Suprapubic skin (tissue), 4 donors: ENCODE data around the gene CGB5. TPM values are rescaled to one million over a fixed set of nuclear protein-coding genes. Genes with fewer than 3 reads are reported as not detected.
"Not testable (repeated sequence)": the region's sequence is repeated elsewhere in the genome, so short reads cannot be mapped to it uniquely, and the experiment has no call there.

Source experiments
- DNase-seq, 2 donors: peaks; one replicate each; pipeline ENCODE4 v3.0.0-alpha.2; 2019; ENCODE audit warnings: low spot score in 2 of 2
- H3K27ac ChIP-seq: fragments of 200-600 bp; sonication (generic); one replicate; pipeline ENCODE4 v1.5.1; 2019
- H3K27me3 ChIP-seq: fragments of 200-600 bp; sonication (generic); one replicate; pipeline ENCODE4 v1.5.1; 2019
- H3K36me3 ChIP-seq: fragments of 200-600 bp; sonication (generic); one replicate; pipeline ENCODE4 v1.5.1; 2019
- H3K4me1 ChIP-seq: fragments of 200-600 bp; sonication (generic); one replicate; pipeline ENCODE4 v1.5.1; 2019
- H3K4me3 ChIP-seq: fragments of 200-600 bp; sonication (generic); one replicate; pipeline ENCODE4 v1.5.1; 2019; ENCODE audit warnings: mild to moderate bottlenecking
- H3K9me3 ChIP-seq: fragments of 200-600 bp; sonication (generic); one replicate; pipeline ENCODE4 v1.5.1; 2019
- CTCF ChIP-seq, 2 donors: fragments of 200-600 bp in 1 of 2; fragments of 450-650 bp in 1 of 2; sonication (generic) in 1 of 2; IDR thresholded peaks; one replicate each; pipeline ENCODE4 v1.5.1; 2016 to 2019; ENCODE audit warnings: antibody characterized with exemption in 2 of 2, mild to moderate bottlenecking in 1 of 2, moderate library complexity in 1 of 2
- EP300 ChIP-seq: sonication (generic); formaldehyde crosslinking; IDR thresholded peaks from one replicate; pipeline ENCODE4 v1.6.1; 2017; ENCODE audit warnings: antibody characterized with exemption
- POLR2A ChIP-seq, 2 donors: fragments of 450-650 bp; IDR thresholded peaks; one replicate each; pipeline ENCODE4 v1.6.1; 2017; ENCODE audit warnings: antibody characterized with exemption in 2 of 2, mild to moderate bottlenecking in 2 of 2, moderate library complexity in 2 of 2
- POLR2AphosphoS5 ChIP-seq, 3 donors: sonication (generic); formaldehyde crosslinking; IDR thresholded peaks; one replicate each; pipeline ENCODE4 v1.6.1; 2017; ENCODE audit warnings: antibody characterized with exemption in 3 of 3
- WGBS: methylation state at CpG from one replicate; pipeline ENCODE4 v1.1.5; 2018; 5-methylcytosine and 5-hydroxymethylcytosine counted together
- total RNA-seq, 4 donors: library from RNA; depleted of rRNA; stranded (reverse); fragments of >200 nt; gene quantifications; one replicate each; pipeline ENCODE4 v1.1.0, GENCODE V29; 2016

CGB5 gene
- total RNA-seq, 4 donors from 2014 or later, result 2.5 TPM; not detected in 3

GRCh38 chr19:49016067-49016839 lies 27.4 kb upstream of the CGB5 start:
- Histone ChIP-seq H3K36me3 (peaks cover 36% of the 10 kb centered on the region), H3K9me3 (no peaks in the 10 kb centered on the region), H3K4me1 (peaks cover 27% of the 10 kb centered on the region), H3K27me3 (peaks cover 6% of the 10 kb centered on the region), H3K27ac (no peak overlapping the region), H3K4me3 (no peak overlapping the region)
- DNase-seq, result no peak
- WGBS, result 95% methylated on average over 4 of the region's 29 CpGs
- TF ChIP-seq POLR2A (IDR thresholded peaks at IDR 0.05) (no peak), POLR2AphosphoS5 (IDR thresholded peaks at IDR 0.05) (no peak), CTCF (IDR thresholded peaks at IDR 0.05) (no peak), EP300 (no peak)

- 88% methylated on average over 5 of the region's 17 CpGs for WGBS
- H3K27ac ChIP-seq, result no peak within 1 kb of the TSS
- no peaks in the 10 kb centered on the region for H3K9me3 ChIP-seq
- no peak for DNase-seq
- TF ChIP-seq CTCF (IDR thresholded peaks at IDR 0.05), result no peak
- TF ChIP-seq POLR2AphosphoS5 (IDR thresholded peaks at IDR 0.05), result no peak
- no peak for TF ChIP-seq POLR2A (IDR thresholded peaks at IDR 0.05)
- TF ChIP-seq EP300, result no peak
- peaks cover 27% of the 10 kb centered on the region for H3K36me3 ChIP-seq
- H3K4me3 ChIP-seq, result peak within 1 kb of the TSS; percentile 54
- H3K4me1 ChIP-seq, result peaks cover 27% of the 10 kb centered on the region
- peaks cover 6% of the 10 kb centered on the region for H3K27me3 ChIP-seq
Measured at GRCh38 chr19:49017041-49017665, 26.5 kb upstream of the CGB5 start, which contains the start of gene LHB. Gene LHB (minus strand): TSS chr19:49017091. CDS start chr19:49017081, 10 bp downstream.

GRCh38 chr19:49017666-49018351 lies 25.8 kb upstream of the CGB5 start:
- peak in 1 of 2 donors; percentile 46 for TF ChIP-seq CTCF (IDR thresholded peaks at IDR 0.05)
- no peak for TF ChIP-seq POLR2A (IDR thresholded peaks at IDR 0.05)
- peaks cover 24% of the 10 kb centered on the region for H3K36me3 ChIP-seq
- H3K9me3 ChIP-seq, result no peaks in the 10 kb centered on the region
- H3K27ac ChIP-seq, result no peak overlapping the region
- 0% methylated on average over 22 of the region's 62 CpGs for WGBS
- peaks cover 6% of the 10 kb centered on the region for H3K27me3 ChIP-seq
- DNase-seq, result peak in 1 of 2 donors; percentile 75
- peak overlapping the region; percentile 54 for H3K4me3 ChIP-seq
- H3K4me1 ChIP-seq, result peaks cover 27% of the 10 kb centered on the region

- H3K27ac ChIP-seq, H3K9me3 ChIP-seq, H3K27me3 ChIP-seq, DNase-seq: not testable (repeated sequence)
- 3% methylated on average over 24 of the region's 50 CpGs for WGBS
- Histone ChIP-seq H3K36me3 (peaks cover 24% of the 10 kb centered on the region), H3K4me3 (peak overlapping the region; percentile 54), H3K4me1 (peaks cover 27% of the 10 kb centered on the region)
Measured at GRCh38 chr19:49018388-49019241, 25.0 kb upstream of the CGB5 start.

- H3K4me1 ChIP-seq, result peaks cover 27% of the 10 kb centered on the region
- no peak overlapping the region for H3K27ac ChIP-seq
- 7% methylated on average over 28 of the region's 41 CpGs for WGBS
- peak; percentile 75 to 86 for DNase-seq
- H3K9me3 ChIP-seq, result no peaks in the 10 kb centered on the region
- peak overlapping the region; percentile 54 for H3K4me3 ChIP-seq
- peaks cover 21% of the 10 kb centered on the region for H3K36me3 ChIP-seq
- peaks cover 6% of the 10 kb centered on the region for H3K27me3 ChIP-seq
- no peak for TF ChIP-seq POLR2A (IDR thresholded peaks at IDR 0.05)
Measured at GRCh38 chr19:49019242-49019932, 24.3 kb upstream of the CGB5 start.
